Right lobe of liver (tissue), 4 donors: ENCODE measurements around the gene RAB10.

Source experiments
- POLR2A ChIP-seq: fragments of 450-650 bp; IDR thresholded peaks from one replicate; pipeline ENCODE4 v1.6.1; 2017; ENCODE audit warnings: antibody characterized with exemption, mild to moderate bottlenecking
- TF ChIP-seq, protein P1 (sequence below), 4 donors: fragments of 200-600 bp in 3 of 4; fragments of 450-650 bp in 1 of 4; IDR thresholded peaks; one replicate each; pipeline versions ENCODE4 v1.5.1 to v1.8.0; 2016 to 2022; ENCODE audit warnings: antibody characterized with exemption in 4 of 4, mild to moderate bottlenecking in 2 of 4
- donor health status: DM: no; HTN: no; CAD: no.
- donor health status: DM: no; HTN: no; CAD: no.
- donor health status: DM: no; HTN: yes; CAD: no.

DNA sequence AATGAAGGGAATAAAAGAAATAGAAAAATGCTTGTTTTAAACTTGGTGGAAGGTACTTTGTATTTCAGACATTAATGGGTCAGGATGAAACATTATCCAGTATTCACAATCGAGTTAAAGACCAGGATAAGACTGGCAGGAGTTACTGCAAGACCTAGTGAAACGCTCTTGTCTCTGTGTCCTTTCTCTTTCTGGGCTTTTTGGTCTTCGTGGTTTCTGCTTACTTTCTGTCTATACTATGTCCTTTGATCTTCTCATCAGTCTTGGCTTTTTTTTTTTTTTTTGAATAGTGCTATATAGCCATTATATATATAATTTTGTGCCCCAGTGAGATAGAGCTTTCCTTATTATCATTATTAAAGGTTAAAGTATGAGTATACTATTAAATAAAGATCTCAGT, 96.9 kb downstream of the RAB10 start:
- TF ChIP-seq, protein P1, sequence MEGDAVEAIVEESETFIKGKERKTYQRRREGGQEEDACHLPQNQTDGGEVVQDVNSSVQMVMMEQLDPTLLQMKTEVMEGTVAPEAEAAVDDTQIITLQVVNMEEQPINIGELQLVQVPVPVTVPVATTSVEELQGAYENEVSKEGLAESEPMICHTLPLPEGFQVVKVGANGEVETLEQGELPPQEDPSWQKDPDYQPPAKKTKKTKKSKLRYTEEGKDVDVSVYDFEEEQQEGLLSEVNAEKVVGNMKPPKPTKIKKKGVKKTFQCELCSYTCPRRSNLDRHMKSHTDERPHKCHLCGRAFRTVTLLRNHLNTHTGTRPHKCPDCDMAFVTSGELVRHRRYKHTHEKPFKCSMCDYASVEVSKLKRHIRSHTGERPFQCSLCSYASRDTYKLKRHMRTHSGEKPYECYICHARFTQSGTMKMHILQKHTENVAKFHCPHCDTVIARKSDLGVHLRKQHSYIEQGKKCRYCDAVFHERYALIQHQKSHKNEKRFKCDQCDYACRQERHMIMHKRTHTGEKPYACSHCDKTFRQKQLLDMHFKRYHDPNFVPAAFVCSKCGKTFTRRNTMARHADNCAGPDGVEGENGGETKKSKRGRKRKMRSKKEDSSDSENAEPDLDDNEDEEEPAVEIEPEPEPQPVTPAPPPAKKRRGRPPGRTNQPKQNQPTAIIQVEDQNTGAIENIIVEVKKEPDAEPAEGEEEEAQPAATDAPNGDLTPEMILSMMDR (IDR thresholded peaks at IDR 0.05): no peak
- TF ChIP-seq POLR2A: no peak
